H9 (cell line): ENCODE measurements around the gene HUWE1. TPM values are rescaled to one million over a fixed set of nuclear protein-coding genes. Genes with fewer than 3 reads are reported as not detected.

ENCODE experiments used
- DNase-seq: peaks from one replicate; pipeline ENCODE4 v3.0.0-alpha.2; 2017
- H2AFZ ChIP-seq: one replicate; pipeline ENCODE4 v1.6.1; 2013; ENCODE audit warnings: mild to moderate bottlenecking, low read length, control low read depth, moderate library complexity
- H2AK5ac ChIP-seq: 2 replicates; pipeline ENCODE4 v1.6.1; 2013; ENCODE audit warnings: low read length, control low read depth, mixed read lengths; ENCODE audit not compliant: insufficient read length
- H2BK120ac ChIP-seq: one replicate; pipeline ENCODE4 v1.6.1; 2013; ENCODE audit warnings: low read depth, mild to moderate bottlenecking, low read length, control low read depth, inconsistent platforms; ENCODE audit not compliant: poor library complexity, severe bottlenecking
- H2BK12ac ChIP-seq: 2 replicates; pipeline ENCODE4 v1.6.1; 2013; ENCODE audit warnings: low read length, control low read depth, mixed read lengths, low read depth; ENCODE audit not compliant: insufficient read length
- H2BK15ac ChIP-seq: 2 replicates; pipeline ENCODE4 v1.6.1; 2013; ENCODE audit warnings: low read depth, low read length, control low read depth
- H2BK20ac ChIP-seq: one replicate; pipeline ENCODE4 v1.6.1; 2013; ENCODE audit warnings: low read depth, mild to moderate bottlenecking, low read length, control low read depth, inconsistent platforms; ENCODE audit not compliant: poor library complexity, severe bottlenecking
- H2BK5ac ChIP-seq: 2 replicates; pipeline ENCODE4 v1.6.1; 2013; ENCODE audit warnings: low read length, control low read depth, mixed read lengths; ENCODE audit not compliant: insufficient read length
- H3K14ac ChIP-seq: 2 replicates; pipeline ENCODE4 v1.6.1; 2013; ENCODE audit warnings: low read length, control low read depth; ENCODE audit not compliant: insufficient read depth
- H3K18ac ChIP-seq: 2 replicates; pipeline ENCODE4 v1.6.1; 2013; ENCODE audit warnings: low read depth, mild to moderate bottlenecking, mixed read lengths, low read length, control low read depth; ENCODE audit not compliant: insufficient read length
- H3K23ac ChIP-seq: 2 replicates; pipeline ENCODE4 v1.6.1; 2013; ENCODE audit warnings: low read length, control low read depth, mixed read lengths, low read depth; ENCODE audit not compliant: insufficient read length
- H3K23me2 ChIP-seq: 2 replicates; pipeline ENCODE4 v1.6.1; 2013; ENCODE audit warnings: low read depth, mild to moderate bottlenecking, mixed read lengths, low read length, control low read depth; ENCODE audit not compliant: insufficient read length, poor library complexity, severe bottlenecking
- H3K27ac ChIP-seq: 2 replicates; pipeline ENCODE4 v1.5.1; 2013; ENCODE audit warnings: low read length, control low read depth, mixed read lengths, low read depth; ENCODE audit not compliant: insufficient read length
- H3K27me3 ChIP-seq: 2 replicates; pipeline ENCODE4 v1.6.1; 2013; ENCODE audit warnings: low read length, control low read depth, inconsistent platforms; ENCODE audit not compliant: insufficient read depth
- H3K4ac ChIP-seq: 2 replicates; pipeline ENCODE4 v1.6.1; 2013; ENCODE audit warnings: low read depth, mild to moderate bottlenecking, control low read depth, inconsistent platforms, low read length, moderate library complexity
- H3K4me1 ChIP-seq: 2 replicates; pipeline ENCODE4 v1.6.1; 2013; ENCODE audit warnings: low read length, control low read depth, inconsistent platforms; ENCODE audit not compliant: insufficient read depth
- H3K4me2 ChIP-seq: 2 replicates; pipeline ENCODE4 v1.6.1; 2013; ENCODE audit warnings: low read length, control low read depth, mixed read lengths; ENCODE audit not compliant: insufficient read length, insufficient read depth
- H3K56ac ChIP-seq: 2 replicates; pipeline ENCODE4 v1.6.1; 2013; ENCODE audit warnings: low read depth, mild to moderate bottlenecking, mixed read lengths, low read length, control low read depth; ENCODE audit not compliant: insufficient read length
- H3K79me1 ChIP-seq: 2 replicates; pipeline ENCODE4 v1.6.1; 2013; ENCODE audit warnings: low read depth, mild to moderate bottlenecking, moderate library complexity, low read length, control low read depth, inconsistent platforms; ENCODE audit not compliant: insufficient read depth, poor library complexity, severe bottlenecking
- H3K79me2 ChIP-seq: 2 replicates; pipeline ENCODE4 v1.6.1; 2013; ENCODE audit warnings: low read length, control low read depth, inconsistent platforms; ENCODE audit not compliant: insufficient read depth
- H3K9ac ChIP-seq: 2 replicates; pipeline ENCODE4 v1.6.1; 2013; ENCODE audit warnings: low read length, control low read depth, mixed read lengths; ENCODE audit not compliant: insufficient read length; ENCODE audit errors: extremely low read depth
- H3K9me3 ChIP-seq: one replicate; pipeline ENCODE4 v1.6.1; 2013; ENCODE audit warnings: low read depth, low read length, inconsistent platforms; ENCODE audit not compliant: control insufficient read depth
- H3T11ph ChIP-seq: one replicate; pipeline ENCODE4 v1.6.1; 2013; ENCODE audit warnings: mild to moderate bottlenecking, low read length, control low read depth, inconsistent platforms
- H4K20me1 ChIP-seq: one replicate; pipeline ENCODE4 v1.6.1; 2013; ENCODE audit not compliant: control insufficient read depth, insufficient read length, insufficient read depth
- H4K5ac ChIP-seq: 2 replicates; pipeline ENCODE4 v1.6.1; 2013; ENCODE audit warnings: low read depth, mild to moderate bottlenecking, mixed read lengths, low read length, control low read depth; ENCODE audit not compliant: insufficient read length
- H4K8ac ChIP-seq: replicated peaks from 2 replicates; pipeline ENCODE4 v1.6.1; 2013; ENCODE audit warnings: low read length, control low read depth, mixed read lengths, low read depth; ENCODE audit not compliant: insufficient read length
- H4K91ac ChIP-seq: 2 replicates; pipeline ENCODE4 v1.6.1; 2013; ENCODE audit warnings: low read depth, mild to moderate bottlenecking, moderate library complexity, mixed read lengths, low read length, control low read depth; ENCODE audit not compliant: insufficient read length
- H3K27ac Mint-ChIP-seq, 3 experiments: 2 replicates in 2 of 3; 3 replicates in 1 of 3; pipeline ENCODE4 v1.8.0; 2020 to 2021; ENCODE audit warnings: mixed read lengths in 3 of 3, mild to moderate bottlenecking in 1 of 3, moderate library complexity in 1 of 3
- H3K27me3 Mint-ChIP-seq: 2 replicates; pipeline ENCODE4 v1.8.0; 2021; ENCODE audit warnings: low read depth, mild to moderate bottlenecking, moderate library complexity, mixed read lengths
- H3K36me3 Mint-ChIP-seq, 3 experiments: 2 replicates in 2 of 3; 3 replicates in 1 of 3; pipeline ENCODE4 v1.8.0; 2020 to 2021; ENCODE audit warnings: low read depth in 3 of 3, mixed read lengths in 3 of 3; ENCODE audit not compliant: insufficient read depth in 1 of 3
- H3K4me1 Mint-ChIP-seq, 2 experiments: 2 replicates each; pipeline ENCODE4 v1.8.0; 2020; ENCODE audit warnings: mixed read lengths in 2 of 2
- H3K4me3 Mint-ChIP-seq, 2 experiments: 2 replicates in 1 of 2; 3 replicates in 1 of 2; pipeline ENCODE4 v1.8.0; 2020 to 2021; ENCODE audit warnings: mild to moderate bottlenecking in 2 of 2, mixed read lengths in 2 of 2, moderate library complexity in 1 of 2
- H3K9me3 Mint-ChIP-seq, 2 experiments: 2 replicates in 1 of 2; 3 replicates in 1 of 2; pipeline ENCODE4 v1.8.0; 2020; ENCODE audit warnings: mild to moderate bottlenecking in 2 of 2, mixed read lengths in 2 of 2, moderate library complexity in 1 of 2
- CTCF ChIP-seq: fragments of 200-600 bp; sonication (generic); conservative IDR thresholded peaks from 3 replicates; pipeline ENCODE4 v1.8.0; 2021; ENCODE audit warnings: antibody characterized with exemption, mild to moderate bottlenecking
- WGBS: extraction: QIAGEN DNeasy Blood & Tissue Kit; methylation state at CpG from one replicate; pipeline ENCODE4 v1.1.7; 2013; ENCODE audit warnings: missing lambda C conversion rate, low lambda C conversion rate, mixed read lengths; ENCODE audit not compliant: insufficient read length; ENCODE audit errors: extremely low coverage; 5-methylcytosine and 5-hydroxymethylcytosine counted together
- total RNA-seq: library from RNA; stranded (reverse); gene quantifications from 2 replicates; pipeline ENCODE4 v1.2.1, GENCODE V29; 2021

The HUWE1 gene
- total RNA-seq, 1 experiment from 2014 or later, result 230 TPM

GRCh38 chrX:53654376-53654775 lies 32.1 kb downstream of the HUWE1 start:
- Histone ChIP-seq H3K9ac (no peak overlapping the region), H2AFZ (no peak overlapping the region), H3K14ac (no peak overlapping the region), H2AK5ac (no peak overlapping the region), H2BK20ac (no peak overlapping the region), H2BK12ac (no peak overlapping the region), H3K79me2 (peaks cover 7% of the 10 kb centered on the region; the same call in 1 of the 2 replicates), H3K4me2 (no peak overlapping the region), H3K56ac (no peak overlapping the region), H3K4ac (no peak overlapping the region), H3K27me3 (no peaks in the 10 kb centered on the region), H4K8ac (no peak overlapping the region), H3K9me3 (peaks cover 31% of the 10 kb centered on the region), H2BK120ac (no peak overlapping the region), H3K79me1 (no peaks in the 10 kb centered on the region), H3K23me2 (no peaks in the 10 kb centered on the region), H2BK5ac (no peak overlapping the region), H3K18ac (no peak overlapping the region), H4K5ac (no peak overlapping the region), H4K91ac (no peak overlapping the region), H3T11ph (no peak overlapping the region), H3K27ac (no peak overlapping the region), H4K20me1 (no peaks in the 10 kb centered on the region), H2BK15ac (no peak overlapping the region), H3K23ac (no peak overlapping the region), H3K4me1 (no peaks in the 10 kb centered on the region)
- Mint-ChIP-seq H3K9me3 (peaks cover 48 to 68% of the 10 kb centered on the region in 2 experiments), H3K4me1 (no peaks in the 10 kb centered on the region), H3K27me3 (no peaks in the 10 kb centered on the region), H3K36me3 (peaks cover 6 to 47% (median 45%) of the 10 kb centered on the region in 3 experiments; a peak in 6 of 7 replicates), H3K4me3 (no peak overlapping the region), H3K27ac (no peak overlapping the region)
- no peak for TF ChIP-seq CTCF
- DNase-seq, result no peak
- WGBS, result no CpG with 5 or more reads among the region's 3 CpGs
